GM19452 (cell line): Measurements from ENCODE around the gene PRCD.

ENCODE experiments used
- ATAC-seq: cut with Tn5 transposase; IDR thresholded peaks from one replicate; pipeline ENCODE4 v1.9.1; 2021; ENCODE audit not compliant: unreplicated experiment

The PRCD gene

DNA sequence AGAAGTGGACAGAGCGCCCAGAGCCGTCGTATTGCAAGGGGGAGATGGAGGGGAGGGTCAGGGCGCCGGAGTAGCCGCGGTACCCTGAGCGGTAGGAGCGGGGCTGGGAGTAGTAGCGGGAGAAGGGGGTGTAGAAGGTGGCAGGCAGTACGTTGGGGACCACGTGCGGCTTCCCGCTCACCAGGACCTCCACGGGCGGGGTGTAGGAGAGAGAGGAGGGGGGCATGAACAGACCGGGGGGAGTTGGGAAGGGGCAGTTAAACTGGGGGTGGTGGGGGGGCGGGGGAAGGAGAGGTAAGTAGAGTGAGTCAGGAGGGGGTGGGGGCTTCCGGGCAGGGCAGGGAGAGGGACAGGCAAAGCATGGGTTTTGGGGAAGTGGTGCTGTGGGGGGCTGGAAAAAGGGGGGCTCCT is 29.0 kb downstream of the PRCD start:
- no peak for ATAC-seq

DNA sequence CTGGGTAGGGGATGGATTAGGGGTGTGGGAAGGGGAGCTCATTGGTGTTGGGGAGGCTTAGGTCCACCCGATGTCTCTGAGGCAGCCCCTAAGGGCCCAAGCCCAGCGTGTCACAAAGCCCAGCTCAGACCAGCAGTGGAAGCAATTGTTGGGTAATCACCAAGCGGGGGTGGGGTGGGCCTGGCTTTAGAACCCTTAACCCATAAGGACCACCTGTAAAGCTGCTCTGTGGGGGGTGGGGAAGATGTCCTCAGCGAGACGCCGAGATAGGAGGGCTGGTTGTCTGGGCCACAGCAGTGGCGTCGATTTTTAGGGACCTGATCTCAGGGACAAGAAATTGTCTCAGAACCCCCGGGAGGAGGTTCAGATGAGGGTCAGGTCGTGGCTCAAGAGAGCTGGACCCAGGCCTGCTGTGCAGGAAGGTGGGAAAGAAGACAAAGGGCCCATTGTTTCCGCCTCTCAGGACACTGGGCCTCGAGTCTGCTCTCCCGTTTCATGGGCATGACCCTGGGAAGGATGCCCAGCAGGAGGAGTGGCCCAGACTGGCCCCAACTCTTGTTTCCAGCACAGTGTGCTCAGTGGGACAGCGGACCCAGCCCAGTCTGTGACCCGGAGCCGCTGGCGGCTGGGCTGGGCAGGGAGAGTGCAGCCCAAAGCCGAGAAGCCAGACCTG is 29.9 kb downstream of the PRCD start:
- ATAC-seq = no peak

DNA sequence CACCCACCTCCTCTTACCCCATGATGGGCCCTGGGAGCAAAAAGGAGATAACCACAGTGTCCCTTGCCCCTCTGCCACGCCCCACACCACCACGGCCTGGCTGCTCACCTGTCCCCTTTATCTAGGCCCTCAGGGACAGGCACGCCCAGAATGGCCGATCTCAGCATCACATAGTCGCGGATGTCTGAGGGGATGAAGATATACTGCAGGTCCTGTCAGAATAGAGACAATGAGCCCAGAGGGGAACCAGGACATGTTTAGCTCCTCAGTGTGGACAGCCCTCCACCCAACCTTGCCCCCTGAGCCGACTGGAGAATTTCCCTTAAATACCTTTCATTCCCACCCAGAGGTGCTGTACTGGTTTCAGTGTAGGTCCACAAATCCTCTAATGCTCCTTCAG is 30.6 kb downstream of the PRCD start:
- ATAC-seq = no peak

DNA sequence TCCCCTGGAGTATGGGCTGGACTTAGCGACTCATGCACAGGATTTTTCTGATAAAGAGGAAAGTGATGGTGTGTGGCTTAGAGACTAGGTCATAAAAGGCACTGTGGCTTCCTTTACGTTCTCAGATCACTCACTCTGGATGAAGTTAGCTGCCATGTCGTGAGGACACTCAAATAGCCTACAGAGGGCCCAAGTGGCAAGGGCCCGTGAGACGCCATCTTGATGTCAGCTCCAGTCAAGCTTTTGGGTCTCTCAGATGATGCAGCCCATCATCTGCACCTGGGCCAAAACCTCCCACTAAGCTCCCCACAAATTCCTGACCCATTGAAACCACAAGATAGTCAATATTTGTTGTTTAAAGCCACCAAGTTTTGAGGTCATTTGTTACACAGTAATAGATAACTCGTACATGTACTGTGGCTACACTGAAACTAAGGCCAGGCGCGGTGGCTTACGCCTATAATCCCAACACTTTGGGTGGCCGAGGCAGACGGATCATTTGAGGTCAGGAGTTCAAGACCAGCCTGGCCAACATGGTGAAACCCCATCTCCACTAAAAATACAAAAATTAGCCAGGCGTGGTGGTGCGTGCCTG is 31.1 kb downstream of the PRCD start:
- no peak for ATAC-seq

DNA sequence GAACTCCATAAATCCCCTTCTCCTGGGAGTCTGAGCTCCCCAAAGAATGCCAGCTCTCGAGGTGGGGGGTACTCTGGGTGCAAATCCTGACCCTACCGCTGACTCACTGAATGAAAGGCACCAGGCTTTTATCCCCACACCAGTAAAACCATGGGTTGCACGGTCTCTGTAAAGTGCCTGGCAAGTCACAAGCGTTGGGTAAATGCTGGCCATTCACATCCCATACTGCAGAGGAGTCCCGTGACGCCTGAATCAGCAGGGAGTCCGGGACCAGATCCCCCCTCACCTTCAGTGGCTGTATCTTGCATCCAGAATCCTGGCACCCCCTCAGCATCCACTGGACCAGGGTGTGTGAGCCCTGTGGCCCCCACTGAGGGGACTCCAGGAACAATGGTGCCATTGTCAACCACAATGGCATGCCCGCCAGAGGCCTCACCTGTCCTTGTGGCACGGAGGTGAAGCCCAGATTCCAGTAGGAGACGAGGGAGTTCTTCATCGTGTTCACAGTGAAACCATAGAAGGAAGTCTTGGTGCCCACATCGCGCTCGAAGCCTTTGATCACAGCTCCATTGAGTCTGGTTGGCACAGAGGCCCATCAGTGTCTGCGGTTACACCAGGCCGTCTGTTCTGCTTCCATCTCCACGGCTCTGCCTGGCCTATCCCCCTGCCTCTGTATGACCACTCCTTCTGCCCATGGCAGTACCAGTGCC is 32.5 kb downstream of the PRCD start:
- no peak for ATAC-seq

DNA sequence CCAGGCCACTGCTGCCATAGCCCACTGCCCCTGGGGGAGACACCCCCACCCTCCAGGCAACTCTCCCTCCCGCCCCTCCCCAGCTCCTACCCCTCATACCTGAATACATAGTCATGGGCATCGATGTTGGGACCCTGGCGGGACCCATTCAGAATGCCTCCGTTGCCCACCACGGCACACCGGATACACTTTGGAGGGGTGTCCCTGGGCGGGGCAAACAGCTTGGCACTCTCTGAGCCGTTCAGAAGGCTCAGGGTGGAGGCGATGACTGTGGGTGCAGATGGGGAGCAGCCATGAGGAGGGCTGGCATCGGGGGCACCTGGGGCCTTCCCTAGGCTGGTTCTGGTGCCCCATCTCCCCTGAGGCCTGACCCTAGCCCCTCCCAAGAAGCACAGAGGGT is 33.3 kb downstream of the PRCD start:
- ATAC-seq = no peak

DNA sequence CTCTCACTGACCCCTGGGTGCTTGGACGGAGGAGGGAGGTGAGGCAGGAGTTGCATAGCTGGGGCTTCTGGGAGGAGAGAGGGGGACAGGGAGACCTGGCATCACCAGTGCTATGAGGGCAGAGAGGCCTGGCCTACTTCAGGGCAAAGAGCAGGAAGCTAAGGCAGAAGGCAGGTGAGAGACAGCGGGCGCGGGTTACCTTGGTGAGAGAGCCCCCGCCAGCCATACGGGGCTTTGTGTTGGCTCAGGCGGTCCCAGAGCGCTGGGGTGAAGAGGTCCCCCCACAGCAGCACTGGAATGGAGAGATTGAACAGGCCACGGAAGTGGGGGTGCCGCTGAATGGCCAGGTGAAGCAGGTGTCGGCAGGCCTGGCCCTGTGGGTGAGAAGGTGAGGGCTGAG is 34.3 kb downstream of the PRCD start:
- no peak for ATAC-seq

DNA sequence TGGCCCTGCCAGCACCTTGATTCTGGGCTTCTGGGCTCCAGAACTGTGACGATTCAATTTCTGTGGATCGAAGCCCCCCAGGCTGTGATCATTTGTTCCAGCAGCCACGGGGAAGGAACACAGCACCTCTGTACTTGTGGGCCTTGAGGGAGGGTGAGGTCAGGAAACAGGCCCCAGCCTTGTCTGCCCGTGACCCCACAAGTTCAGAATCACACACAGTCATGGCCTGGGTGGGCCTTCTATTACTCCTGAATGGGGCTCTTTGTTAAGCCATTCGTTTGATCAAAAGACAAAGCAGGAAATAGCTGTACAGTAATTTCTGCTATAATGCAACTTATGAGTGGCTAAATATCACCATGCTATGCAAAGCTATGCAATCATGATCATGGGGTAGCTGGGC is 35.7 kb downstream of the PRCD start:
- no peak for ATAC-seq

DNA sequence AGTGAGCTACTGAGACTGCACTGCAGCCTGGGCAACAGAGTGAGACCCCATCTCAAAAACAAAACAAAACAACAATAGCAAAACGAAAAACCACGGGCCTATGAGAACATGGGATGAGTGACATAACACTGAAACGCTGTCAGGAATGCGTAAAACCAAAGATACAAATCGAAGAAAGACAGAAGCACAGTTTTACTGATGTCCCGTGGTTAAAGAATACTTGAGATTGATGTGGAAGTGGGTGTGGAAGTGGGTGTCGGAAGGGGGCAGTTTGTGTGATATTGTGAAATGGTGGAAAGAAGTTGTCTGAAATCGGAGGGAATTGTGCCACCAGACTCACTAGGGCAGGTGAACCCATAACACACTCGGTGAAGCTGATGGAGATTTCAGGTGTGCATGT is 36.3 kb downstream of the PRCD start:
- no peak for ATAC-seq

DNA sequence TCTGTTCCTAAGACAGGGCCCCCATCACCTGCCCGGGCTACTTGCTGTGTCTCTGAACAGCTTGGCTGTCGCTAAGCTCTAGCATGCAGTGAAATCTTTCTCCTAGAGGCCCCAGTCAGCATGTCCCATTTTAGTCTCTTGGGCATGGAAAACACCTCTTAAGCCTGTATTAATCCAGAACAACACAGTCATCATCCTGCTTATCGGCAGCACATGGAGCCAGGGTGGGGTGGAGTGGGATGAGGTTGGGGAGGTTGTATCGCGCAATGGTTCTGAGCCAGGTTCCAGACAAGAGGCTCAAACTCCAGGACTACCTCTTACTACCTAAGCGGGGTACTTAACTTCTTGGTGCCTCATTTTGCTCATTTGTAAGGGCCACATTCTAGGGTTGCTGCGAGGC is 38.0 kb downstream of the PRCD start:
- no peak for ATAC-seq

DNA sequence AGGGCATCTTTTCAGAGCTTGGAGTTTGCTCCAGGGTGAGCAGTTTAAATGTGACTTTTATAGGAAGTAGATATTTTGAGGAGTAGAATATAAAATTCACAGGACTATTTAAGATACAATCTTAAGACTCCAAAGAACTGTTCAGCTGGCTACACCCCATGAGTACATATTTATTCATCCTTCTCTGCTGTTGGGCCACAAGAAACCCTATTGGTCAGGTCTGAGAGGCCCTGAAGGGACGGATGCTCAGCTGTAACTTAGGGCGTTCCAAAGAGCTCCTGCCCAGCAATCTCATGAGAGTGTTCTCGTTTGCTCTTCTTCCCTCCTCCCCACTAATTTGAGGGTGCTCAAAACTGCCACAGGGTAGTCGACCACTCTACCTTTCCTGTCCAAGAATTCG is 38.5 kb downstream of the PRCD start:
- ATAC-seq = no peak

DNA sequence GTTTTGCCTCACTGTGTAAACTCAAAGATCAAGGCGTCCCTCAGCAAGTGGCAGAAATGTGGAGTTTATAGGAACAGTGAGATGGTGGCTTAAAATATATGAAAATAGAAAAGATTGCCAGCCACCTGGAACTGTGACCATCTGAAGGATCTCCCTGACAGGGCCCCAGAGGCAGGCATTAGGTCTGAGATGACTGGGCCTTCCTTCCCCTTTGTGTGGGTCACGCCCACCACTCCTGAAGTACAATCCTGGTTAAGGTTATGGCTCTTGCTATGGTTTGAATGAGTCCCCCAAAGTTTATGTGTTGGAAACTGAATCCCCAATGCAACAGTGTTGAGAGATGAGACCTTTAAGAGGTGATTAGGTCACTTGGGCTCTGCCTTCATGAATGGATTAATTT is 39.4 kb downstream of the PRCD start:
- no peak for ATAC-seq

DNA sequence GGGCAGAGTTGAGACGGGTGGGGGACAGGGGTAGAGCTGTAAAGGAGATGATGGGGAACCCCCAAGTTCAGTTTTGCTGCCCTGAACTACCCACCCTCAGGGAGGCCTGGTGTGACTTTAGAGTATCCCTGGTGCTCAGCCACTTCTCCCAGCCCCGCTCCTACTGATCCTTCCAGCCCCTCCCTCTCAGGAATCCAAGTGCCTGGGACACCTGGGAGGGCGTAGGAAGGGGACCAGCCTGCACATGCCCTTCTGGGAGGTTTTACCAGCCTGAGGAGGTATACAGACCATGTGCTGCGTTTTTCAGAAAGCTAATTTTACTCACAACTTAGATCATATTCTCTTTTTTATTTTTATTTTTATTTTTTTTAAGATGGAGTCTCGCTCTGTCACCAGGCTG is 41.7 kb downstream of the PRCD start:
- ATAC-seq = no peak

DNA sequence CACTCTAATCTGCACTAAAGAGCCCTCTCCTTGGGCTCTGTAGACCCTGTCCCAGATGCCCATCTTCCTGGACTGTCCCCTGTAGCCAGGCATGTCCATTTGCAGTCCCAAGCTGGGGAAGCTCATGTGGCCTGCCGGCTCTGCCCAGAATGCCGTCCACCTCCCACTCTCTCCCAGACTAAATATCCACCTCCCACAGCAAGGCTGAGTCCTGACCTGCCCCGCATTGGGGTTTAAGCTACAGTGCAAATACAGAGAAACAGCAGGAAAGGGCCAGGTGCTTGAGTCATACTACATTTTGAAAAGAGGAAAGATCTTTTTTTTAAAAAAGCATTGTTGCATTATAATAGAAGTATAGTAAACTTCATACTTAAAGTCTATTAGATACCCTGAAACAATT is 42.8 kb downstream of the PRCD start:
- no peak for ATAC-seq

DNA sequence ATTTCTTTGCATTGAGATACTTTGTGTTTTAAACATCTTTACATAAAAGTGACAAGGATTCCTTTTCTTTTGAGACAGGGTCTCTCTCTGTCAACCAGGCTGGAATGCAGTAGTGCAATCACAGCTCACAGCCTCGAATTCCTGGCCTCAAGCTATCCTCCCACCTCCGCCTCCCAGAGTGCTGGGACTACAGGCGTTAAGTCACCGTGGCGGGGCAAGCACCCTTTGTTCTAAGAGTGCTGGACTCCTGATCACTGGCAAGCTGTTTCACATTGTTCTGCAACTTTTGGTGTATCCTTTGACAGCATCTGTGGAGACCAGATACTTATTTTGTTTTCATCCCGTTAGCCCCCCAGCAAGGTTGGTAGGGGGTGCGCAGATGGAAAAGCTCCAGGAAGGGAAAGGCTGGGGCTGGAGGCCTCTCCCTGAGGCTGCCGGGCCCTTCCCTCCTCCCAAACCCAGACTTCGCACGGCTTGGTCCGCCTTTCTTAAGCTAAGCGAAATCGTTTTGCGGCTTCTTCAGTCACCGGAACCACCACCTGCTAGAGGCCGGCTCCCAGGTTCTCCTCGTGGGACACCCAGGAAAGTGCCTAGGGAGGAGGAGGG is 44.7 kb downstream of the PRCD start:
- no peak for ATAC-seq

DNA sequence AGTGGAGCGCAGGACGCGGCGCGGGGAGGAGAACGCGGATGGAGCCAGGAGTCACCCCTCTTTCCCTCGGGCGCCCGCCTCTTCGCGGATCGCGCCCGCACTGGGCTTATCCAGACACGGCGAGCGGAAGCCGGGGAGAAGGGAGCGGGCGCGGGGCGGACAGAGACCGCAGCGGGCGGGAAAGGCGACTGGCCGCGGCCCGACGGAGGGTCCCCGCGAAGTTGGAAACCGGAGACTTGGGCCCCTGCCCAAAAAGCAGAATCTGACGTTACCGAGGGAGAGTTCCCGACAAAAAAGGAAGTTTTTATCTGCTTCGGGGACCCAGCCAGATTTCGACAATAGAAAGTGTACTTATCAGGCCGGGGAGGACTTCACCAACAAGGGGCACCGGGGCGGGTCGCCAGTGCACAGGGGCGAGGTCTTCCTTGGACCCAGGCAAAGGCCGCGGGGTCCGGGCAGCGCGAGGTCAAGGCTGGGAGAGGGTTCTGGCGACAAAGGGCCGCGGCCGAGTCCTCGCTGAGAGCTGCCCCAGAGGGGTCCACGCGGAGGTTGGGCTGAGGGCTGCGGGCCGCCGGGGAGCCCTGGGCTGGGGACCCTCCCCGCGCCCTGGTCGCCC is 45.3 kb downstream of the PRCD start:
- no peak for ATAC-seq

DNA sequence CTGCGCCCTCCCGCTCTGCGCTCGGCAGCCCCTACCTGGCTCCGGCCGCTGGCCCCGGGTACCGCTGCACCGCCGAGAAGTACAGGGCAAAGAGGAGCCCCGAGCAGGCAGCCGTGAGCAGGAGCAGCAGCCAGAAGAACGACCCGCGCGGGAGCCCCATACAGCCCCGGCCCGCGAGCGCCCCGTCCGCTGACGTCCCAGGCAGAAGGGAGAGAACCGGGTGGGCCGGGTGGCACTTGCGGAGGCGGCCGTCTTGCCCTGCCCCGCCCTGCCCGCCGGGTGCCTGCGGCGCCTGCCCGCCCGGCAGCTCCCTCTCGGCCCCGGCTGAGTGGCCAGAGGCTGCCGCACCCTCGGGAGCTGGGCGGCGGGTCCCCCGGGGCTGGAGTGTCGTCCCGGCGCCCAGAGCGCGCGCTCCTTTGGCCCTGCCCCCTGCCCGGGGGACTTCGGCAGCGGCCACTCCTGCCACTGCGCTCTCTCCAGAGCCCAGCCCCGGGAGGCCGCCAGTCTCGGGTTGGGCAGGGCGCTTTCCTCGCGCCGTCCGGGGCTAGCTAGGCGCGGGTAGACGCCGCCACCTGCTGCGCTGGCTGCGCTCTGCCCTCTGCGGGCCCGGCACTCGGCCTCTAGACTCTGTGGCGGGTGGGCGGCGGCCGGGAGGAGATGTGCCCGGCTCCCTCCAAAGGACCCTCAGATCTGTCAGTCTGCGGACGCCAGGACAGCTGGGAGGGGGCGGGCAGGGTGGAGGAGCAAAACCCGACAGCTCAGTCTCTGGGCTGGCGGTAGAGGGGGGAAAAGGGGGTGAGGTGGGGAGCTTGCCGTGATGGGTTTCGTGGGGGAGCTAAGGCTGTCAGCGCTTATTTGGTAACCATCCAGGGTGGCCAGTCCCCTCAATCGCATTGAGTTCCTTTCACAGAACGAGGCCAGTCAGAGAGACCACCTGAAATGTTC is 46.1 kb downstream of the PRCD start, which contains the start of gene ST6GALNAC2:
Gene ST6GALNAC2 (minus strand): TSS at position 212 of the 945 bp plus-strand sequence. CDS start 52 bp downstream, at position 160.
- no peak for ATAC-seq

DNA sequence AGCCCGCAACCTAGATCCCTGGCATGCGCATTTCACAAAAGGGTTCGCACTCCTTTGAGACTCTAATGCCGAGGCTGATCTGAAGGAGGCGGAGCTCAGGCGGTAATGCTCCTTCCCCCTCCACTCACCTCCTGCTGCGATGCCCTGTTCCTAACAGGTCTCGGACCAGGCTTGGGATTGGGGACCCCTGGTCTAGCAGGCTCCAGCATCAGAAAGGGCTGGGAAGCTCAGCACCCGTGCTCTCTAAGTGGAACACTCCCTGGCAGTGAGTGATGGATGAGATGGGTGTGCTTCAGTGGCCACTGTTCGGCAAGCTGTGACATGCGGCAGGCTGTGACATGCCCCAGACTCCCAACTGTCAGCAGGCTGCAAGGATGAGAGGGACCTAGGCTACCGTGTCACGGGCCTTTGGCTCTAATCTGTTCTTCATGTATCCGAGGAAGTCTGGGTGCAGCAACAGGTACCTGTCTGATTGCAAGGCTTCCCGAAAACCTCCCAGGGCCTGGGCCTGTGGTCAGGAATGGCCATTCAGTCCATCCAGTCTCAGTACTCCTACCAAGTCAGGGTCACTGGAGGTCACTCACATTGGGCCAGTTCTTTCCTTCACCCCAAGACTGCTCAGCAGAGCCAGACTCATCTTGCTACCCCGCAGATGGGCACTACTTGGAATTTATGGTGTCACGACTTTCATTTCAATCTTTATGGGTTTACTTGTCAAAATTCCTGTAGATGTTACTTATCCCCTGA is 47.1 kb downstream of the PRCD start:
- ATAC-seq = no peak

DNA sequence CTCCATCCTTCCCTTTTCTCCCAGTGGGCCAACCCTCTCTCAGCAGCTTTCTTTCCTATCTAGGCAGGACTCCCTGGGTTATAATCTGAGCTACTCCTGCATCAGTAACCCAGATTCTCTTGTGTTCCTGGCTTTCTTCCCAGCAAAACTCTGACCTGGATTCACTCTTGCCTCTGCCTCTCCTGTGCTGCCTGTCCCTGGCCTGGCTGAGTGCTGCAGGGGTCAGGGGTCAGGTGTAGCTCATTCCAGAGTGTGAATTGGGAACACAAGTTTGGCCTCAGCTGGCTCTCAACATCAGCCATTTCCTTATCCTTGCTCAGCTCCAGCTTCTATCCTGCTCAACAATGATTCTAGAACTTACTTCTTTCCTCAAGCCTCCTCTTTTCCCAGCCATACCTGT is 48.3 kb downstream of the PRCD start:
- no peak for ATAC-seq

DNA sequence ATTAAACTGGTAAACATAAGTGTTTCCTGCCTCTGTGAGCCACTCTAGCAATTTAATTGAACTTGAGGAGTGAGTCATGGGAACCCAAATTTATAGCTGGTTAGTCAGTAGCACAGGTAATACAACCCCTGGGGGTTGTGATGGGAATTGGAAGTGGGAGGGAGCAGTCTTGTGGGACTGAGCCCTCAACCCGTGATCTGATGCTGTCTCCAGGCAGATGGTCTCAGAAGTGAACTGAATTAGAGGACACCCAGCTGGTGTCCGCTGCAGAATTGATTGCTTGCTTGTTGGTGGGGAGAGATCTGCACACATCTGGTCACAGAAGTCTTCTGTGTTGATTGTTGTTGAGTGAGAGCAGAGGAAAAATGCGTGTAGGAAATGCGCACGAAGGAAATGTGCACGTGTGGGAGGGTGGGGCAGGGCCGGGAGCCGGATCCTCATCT is 53.6 kb downstream of the PRCD start:
- ATAC-seq = no peak
